ENCODE measurements around the gene ADAM12.
"Not testable (repeated sequence)": the region's sequence is repeated elsewhere in the genome, so short reads cannot be mapped to it uniquely, and the experiment has no call there.

Gene ADAM12

GRCh38 chr10:125995726-125996304, 392.5 kb downstream of the ADAM12 start:
- peak; percentile 33 for DNase-seq

GRCh38 chr10:125994601-125995000, 393.7 kb downstream of the ADAM12 start:
- no peak for DNase-seq

GRCh38 chr10:125992254-125992653, 396.0 kb downstream of the ADAM12 start:
- DNase-seq, result no peak

- DNase-seq, result no peak
These were observed 396.9 kb downstream of the ADAM12 start for GRCh38 chr10:125991392-125991791.

GRCh38 chr10:125990974-125991373, 397.3 kb downstream of the ADAM12 start:
- no peak for DNase-seq

- DNase-seq, result no peak
These were observed 398.5 kb downstream of the ADAM12 start for GRCh38 chr10:125989791-125990190.

- no peak for DNase-seq
These were observed 402.6 kb downstream of the ADAM12 start for GRCh38 chr10:125985557-125986240.

- DNase-seq, result no peak
These were observed 403.3 kb downstream of the ADAM12 start for GRCh38 chr10:125984865-125985495.

GRCh38 chr10:125984346-125984745, 403.9 kb downstream of the ADAM12 start:
- DNase-seq, result no peak

- DNase-seq, result no peak
These were observed 404.6 kb downstream of the ADAM12 start for GRCh38 chr10:125983656-125984055.

- no peak for DNase-seq
These were observed 405.1 kb downstream of the ADAM12 start for GRCh38 chr10:125983161-125983560.

- DNase-seq, result peak; percentile 56
These were observed 405.9 kb downstream of the ADAM12 start for GRCh38 chr10:125982260-125982948.

GRCh38 chr10:125980521-125981035, 407.7 kb downstream of the ADAM12 start:
- no peak for DNase-seq

- no peak for DNase-seq
These were observed 408.3 kb downstream of the ADAM12 start for GRCh38 chr10:125979976-125980375.

GRCh38 chr10:125976960-125977605, 411.2 kb downstream of the ADAM12 start:
- DNase-seq, result no peak

- not testable (repeated sequence) for DNase-seq
These were observed 418.1 kb downstream of the ADAM12 start for GRCh38 chr10:125970077-125970630.

GRCh38 chr10:125967533-125967932, 420.7 kb downstream of the ADAM12 start:
- no peak for DNase-seq

GRCh38 chr10:125964558-125964957, 423.7 kb downstream of the ADAM12 start:
- no peak for DNase-seq
